HG02610 (cell line): ENCODE measurements around the gene SLC8A1.
A peak's percentile ranks its signal among the peaks of the same experiment; 100 is the strongest.

ENCODE experiments used
- ATAC-seq: cut with Tn5 transposase; IDR thresholded peaks from one replicate; pipeline ENCODE4 v1.9.1; 2021; ENCODE audit warnings: mild to moderate bottlenecking, moderate library complexity; ENCODE audit not compliant: unreplicated experiment

The SLC8A1 gene

DNA sequence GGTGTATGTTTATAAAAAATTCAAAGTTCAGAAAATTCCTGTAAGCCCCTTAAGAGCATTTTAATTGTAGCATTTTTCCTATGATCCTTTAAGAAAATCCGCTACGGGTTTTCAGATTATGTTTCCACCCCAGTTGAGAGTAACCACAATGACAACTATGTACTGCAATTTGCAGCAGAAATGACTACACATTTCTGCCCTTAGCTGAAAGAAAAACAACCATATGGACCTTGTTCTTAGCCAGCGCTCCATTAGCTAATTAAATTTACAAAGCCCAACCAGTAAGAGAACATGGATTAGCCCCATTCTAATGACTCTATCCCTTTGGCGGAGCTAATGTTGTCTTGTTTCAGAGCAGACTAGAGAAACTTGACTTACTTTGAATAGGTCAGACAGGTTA lies 247.6 kb downstream of the SLC8A1 start:
- ATAC-seq = no peak

DNA sequence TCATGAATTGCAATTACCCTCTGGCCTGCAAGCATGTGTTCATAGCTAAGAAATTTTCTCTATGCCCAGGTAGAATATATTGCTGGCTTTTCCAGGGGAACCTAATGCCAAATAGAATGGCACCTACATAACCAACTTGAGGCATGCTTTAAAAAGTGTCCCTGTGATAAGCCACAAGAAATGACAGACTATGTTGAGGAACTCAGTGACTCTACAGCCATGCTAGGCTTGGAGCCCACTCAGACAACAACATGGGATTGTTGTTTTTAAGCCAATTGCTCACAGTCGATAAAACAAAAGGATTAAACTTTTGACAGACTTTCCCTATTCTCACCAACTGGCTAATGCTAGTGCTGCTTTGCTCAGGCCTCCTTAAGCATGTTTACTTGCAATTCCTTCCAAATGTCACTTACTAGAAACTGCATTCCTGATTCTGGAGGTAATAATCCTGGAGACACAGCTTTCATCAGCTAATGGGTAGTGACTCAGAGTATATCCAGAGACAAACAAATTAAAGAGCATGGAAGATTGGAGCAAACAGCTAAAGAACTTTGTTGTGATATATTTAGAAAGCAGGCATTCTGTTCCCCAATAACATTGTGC lies 249.0 kb downstream of the SLC8A1 start:
- ATAC-seq = no peak

DNA sequence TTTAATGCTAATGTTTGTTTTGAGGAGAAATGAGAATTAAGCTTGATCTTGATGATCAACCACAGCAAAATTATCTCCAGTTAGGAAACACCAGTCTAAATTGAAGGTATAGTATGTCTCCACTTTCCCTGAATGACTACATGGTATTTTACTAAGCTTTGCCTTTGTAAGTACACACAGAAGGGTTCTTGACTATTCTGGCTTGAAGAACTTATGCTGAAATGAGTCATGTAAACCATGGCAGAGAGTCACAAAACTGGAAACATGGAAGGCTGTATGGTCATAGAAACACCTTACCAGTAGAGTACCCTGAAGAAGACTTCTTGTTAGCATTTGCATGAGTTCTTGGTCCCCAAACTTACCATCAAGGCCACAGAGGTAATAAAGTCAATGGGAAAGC lies 250.5 kb downstream of the SLC8A1 start:
- ATAC-seq = no peak

DNA sequence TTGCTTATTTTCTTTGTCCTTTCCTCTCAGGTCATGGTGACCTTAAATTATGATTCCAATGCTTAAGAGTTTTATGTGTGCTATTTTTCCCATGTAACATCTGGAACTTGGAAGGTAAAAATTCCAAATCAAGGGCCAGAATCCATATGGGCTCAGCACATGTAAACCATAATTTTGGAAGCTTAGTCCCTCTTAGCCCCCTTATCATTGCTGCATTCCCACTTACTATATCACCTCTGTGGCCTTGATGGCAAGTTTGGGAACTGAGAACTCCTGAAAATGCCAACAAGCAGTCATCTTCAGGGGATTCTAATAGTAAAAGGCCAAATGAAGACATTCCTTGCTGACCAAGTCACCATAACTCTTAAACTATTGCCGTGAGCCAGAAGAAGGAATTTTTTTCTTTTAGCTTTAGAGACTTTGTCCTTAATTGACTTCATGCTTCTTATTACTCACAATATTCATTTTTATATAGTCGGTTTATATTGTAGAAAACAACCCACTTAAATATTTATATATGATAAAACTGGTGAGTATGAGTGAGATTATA lies 251.4 kb downstream of the SLC8A1 start:
- ATAC-seq = no peak

DNA sequence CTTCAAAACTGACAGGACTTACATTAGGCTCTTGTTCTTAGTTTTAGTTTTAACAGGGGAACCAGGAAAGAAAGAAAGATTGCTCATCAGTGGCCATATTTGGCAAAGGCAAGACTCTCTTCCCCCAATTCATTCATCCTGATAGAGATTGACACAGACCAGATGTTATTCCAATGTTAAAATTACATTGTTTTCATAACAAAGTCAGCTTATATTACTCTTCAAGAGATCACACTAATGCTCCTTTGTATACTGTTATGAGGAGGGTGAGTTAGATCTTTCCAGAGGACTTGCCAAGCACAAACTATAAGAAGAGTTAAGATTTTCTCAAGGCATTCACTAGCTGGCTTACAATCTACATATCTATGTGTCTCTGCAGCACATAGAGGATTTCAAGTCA lies 252.1 kb downstream of the SLC8A1 start:
- no peak for ATAC-seq

DNA sequence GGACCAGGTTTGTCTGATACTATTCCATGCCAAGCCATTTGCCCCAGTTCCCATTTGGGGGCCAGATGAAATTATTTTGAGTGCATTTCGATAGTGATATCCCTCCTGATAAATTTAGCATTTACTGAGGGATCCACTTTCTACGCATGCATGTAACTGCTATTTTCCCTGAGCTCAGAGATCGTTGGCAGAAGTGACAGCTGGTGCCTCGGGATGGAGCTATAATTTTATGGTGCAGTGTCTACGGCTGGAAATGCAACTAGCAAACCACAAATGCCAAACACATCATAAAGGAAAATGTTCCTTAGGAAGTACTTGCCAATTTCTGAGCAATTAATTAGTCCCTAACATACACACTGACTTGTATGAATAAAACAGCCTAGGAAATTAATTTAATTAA lies 254.8 kb downstream of the SLC8A1 start:
- ATAC-seq = no peak

DNA sequence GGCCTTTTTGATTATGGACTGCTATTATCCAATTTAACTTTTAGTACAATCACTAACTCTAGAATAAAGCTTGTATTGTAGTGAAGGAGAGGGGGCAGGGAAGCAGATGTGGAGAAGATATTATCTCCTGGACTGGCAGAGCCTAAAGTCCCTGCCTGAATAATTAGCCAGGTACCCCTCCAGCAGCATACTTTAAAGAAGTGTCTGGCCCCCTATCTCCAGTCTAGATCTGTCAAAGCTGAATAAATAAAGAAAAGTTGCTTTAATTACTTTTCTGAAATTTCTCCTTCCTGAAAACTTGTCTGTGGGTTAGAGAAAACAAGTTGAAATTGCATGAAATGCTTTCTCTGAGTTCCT lies 258.2 kb downstream of the SLC8A1 start:
- no peak for ATAC-seq

DNA sequence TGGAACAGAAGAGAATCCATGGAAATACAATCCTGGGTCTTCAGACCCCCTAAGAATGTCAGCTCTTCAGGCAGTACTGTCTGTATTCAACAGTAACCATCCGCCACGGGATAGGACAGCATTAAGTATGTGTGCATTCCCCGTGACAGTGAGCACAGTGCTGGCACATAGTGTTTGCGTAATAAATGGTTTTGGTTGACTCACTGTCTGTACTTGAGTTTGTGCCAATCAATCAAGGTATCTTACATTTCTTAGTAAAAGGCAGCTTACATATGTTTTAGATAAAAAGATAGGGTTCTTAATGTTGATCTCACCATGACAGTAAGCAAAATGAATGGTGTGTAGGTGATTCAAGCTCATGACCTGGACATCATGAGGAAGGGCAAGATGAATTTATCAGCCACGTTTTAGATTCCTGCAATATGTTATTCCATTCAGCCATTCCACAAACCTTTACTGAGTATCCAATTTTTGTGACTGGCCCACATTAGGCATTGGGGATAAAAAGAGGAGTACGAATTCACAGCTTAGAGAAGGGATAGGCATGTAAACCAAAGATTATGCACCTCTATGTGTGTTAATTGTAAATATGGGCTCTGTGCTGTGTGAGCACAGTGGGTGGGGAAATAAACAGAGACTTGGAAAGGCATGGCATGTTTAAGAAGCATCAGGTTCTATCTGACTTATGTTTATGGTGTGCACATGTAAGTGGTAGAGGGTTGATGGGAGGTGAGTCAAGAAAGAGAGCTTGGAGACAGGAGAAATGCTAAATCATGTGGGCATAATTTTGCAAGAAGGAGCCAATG lies 258.8 kb downstream of the SLC8A1 start:
- no peak for ATAC-seq

DNA sequence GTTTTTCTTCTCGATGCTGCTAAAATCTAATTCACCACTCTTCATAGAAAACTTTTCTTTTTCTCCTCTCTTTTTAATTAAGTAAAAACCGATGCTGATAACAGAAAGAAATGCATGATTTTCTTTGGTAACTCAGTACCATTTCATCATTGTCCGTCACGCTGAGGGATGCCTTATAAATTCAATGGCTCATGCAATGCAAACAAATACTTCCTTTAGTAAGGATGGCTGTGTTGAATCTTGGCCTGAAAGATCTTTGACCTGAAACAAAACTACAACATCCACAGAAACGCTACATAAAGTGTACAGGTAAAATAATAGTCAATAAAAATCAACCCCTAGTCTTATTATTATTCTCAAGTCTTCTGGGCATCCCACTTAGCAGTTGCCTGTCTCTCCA lies 261.4 kb downstream of the SLC8A1 start:
- no peak for ATAC-seq

DNA sequence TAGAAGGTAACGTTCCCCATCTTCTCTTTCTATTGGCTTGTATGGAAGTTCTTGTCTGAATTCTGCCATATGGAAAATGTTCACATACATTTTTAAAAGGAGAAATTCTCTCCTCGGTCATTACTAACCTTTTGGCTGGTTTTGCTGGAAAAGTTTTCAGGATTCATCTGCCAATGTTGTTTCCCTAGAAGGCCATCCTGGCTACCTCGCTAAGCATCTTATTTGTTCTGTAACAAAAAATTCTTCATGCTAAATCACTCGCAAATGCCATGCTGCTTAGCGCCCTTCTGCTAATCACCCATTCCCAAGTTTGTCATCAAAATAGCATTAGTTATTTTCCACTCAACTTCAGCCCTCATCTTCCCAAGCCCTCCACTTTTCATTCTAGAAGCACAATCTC lies 262.0 kb downstream of the SLC8A1 start:
- no peak for ATAC-seq

DNA sequence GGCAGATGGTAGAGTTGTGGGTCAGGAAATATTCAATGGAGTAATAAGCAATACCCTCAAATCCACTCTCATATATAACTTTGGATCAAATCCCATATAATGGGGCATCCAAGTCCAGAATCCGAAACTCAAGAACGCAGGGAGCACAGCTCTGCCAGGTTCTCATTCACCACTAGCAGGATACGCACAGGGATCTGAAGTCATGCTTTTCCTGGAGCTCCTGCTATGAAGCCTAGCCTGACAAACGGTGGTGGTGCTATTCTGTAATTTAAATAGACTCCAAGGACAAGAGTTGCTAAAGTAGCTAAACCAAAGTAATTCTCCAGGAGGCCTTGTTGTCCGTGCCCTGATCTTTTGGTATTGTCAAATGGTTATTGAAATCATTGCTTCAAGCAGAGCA lies 264.8 kb downstream of the SLC8A1 start:
- ATAC-seq = no peak

DNA sequence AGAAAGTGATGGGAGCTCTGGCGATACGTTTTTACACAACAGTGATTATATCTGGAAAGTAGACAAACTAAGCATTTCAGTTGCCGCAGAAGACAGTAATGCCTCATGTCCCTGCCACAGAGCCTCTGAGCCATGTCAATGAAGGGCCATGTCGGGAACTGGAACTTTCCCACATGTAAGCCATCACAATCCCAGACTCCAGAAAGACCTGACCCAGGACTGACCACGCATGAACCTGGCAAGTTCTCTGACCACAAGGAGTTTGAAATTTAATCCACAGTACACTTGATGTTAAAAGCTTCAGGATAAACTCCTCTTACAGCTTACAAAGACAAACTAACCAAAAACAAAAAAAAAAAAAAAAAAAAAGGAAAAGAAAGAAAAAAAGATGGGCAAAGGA lies 267.3 kb downstream of the SLC8A1 start:
- no peak for ATAC-seq

DNA sequence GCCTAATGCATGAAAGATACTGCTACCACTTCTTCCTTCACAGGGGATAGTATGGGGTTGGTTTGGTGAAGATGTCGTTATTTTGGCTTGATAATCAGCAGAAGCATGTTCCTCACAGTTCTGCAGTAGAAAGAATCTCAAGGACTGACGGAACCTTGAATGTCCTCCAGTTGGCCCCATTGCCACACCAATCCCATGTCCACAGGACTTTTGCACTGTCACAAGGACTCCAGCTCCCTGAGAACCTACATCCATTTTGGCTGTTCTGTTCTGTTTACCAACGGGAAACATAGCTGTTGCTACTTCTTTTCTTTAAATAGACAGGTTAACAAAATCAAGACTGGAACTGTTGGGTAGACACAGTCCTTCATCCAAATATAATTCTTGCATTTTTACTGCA lies 270.0 kb downstream of the SLC8A1 start:
- no peak for ATAC-seq

DNA sequence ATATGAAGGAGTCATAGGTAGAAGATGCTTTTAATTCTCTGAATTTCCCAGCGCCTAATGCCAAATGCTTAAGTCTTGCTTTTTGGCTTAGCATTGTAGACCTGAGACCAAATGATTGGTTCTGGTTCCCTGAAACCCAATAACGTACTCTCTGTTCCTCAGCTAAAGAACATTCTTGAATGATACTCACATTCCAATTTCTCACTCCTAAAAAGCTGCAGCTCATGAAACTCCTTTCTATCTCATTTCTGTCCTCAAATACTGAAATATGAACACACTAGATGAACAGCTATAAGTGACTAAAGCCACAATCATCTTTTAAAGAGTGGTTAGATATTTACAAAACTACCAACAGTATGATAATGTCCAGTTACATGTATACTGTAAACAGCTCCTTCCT lies 272.1 kb downstream of the SLC8A1 start:
- no peak for ATAC-seq

DNA sequence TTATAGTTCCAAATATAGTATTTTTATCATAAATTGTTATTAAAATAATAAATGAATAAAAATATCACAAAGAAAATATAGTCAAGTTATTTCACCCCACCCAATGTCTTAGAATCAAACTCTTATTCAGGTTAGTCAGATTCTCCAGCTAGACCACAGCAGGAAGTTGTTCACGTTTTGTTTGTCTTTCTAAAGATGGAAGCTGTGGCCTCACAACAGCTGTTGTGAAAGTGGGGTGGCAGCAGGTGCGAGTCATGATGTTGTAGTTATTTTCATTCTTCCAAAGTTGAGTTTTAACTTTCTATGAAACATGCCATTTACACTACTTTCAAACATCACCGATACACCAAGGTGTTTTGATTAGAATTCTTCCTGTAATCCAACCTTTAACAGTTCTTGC lies 272.9 kb downstream of the SLC8A1 start:
- ATAC-seq = peak; percentile 73

DNA sequence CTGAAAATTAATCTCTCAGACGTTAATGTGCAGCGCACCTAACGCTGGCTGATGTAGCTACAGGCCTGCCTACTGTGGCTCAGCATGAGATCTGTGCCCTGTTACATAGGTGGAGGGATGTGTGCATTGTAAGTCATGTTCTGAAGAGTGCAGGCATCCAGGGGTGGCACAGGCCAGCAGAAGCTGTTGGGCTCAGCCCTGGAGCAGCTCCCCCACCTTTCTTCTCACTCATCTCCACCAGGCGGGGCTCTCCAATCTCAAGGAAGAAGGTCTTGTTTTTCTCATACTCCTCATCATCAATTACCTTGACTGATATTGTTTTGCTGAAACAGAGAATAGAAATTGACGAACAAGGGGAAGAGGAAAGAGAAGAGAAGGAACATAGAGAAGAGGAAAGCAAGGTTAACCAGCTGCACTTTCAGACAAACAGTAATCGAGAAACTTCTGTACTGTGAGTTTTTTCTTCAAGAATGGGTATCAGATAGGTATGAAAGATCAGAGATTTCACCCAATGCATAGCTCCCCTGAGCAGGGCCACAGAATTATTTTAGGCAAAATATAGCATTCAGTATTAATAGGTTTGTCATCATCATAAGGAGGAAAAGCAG lies 273.6 kb downstream of the SLC8A1 start:
- no peak for ATAC-seq

DNA sequence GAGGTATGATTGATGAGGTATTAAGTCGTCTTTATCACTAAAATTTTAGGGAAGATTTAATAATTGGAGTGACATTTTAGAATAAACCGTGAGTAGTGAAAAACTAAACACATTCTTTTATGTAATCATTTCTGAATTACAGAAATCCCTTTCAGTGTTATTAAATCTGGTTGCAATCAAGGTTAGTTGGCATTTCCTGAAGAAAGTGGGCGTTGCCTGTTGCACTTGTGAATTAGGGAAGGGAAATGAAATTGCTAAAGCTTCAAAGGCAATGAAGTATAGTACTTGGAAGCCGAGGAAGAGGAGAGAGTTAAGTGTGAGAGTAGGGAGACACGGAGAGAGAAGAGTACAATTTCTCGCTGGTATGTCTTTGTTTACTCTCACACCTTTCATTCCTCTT lies 274.5 kb downstream of the SLC8A1 start:
- ATAC-seq = no peak

DNA sequence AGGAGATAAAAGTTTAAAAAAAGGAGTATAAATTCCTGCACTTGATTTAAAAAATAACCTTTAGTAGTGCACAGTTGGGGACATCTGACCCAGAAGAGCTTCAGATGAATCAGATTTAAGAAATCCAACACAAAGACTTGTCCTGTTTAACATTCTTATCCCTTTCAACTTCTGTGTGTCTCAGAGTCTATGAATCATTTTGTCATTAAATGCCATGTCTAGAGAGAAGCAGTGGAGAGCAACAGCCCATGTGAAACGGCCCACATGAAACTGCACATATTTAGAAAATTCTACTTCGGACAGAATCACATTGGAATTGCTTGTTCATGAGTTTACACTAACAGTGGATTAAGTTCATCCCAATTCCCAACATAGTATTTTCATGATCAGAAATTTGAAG lies 278.6 kb downstream of the SLC8A1 start:
- no peak for ATAC-seq

DNA sequence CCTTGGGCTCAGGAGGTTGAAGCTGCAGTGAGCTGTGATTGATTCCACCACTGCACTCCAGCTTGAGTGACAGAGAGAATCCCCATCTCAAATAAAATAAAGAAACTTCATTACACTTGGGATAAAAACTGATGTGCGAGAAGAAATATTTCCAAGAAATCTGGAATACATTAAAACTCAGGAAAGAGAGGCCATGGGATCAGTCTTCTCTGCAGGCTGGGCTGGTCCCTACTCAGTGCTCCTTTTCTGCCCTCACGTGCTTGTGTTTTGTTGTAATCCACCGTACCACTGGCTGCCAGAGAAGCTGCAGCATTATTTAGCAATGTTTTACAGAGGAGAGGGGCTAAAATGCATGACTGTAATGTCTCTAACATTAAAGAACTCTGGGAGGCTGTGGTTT lies 282.0 kb downstream of the SLC8A1 start:
- ATAC-seq = no peak

DNA sequence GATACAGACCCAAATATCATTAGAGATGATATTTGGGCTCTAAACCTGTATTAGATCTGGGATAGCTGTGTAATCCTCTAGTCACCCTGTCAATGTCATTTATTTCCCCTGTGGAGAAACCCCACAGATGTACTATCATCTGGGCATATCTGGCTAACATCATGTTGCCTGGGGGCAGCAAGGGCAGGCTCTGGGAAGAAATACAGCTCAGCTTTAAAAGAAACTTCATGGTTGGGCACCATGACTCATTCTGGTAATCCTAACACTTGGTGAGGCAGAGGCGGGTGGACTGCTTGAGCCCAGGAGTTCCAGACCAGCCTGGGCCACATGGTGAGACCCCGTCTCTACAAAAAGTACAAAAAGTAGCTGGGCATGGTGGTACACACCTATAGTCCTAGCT lies 282.5 kb downstream of the SLC8A1 start:
- no peak for ATAC-seq

DNA sequence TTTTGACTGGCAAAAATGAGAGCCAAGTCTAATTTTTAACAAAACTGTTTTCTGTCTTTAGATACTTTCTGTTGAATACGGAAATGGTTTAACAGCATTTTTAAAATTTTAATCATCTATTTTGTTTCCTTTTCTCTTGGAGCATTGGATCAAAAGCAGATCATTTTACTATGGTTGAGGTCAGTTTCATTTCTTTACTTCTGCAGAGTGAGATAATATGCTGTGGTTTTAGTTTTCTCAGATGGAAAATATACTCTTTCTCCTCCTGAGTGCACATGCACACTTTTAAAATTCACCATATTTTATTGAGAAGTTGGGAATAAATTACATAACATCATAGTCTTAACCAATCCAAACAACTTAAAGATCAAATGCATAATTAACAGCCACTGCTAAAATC lies 283.3 kb downstream of the SLC8A1 start:
- no peak for ATAC-seq

DNA sequence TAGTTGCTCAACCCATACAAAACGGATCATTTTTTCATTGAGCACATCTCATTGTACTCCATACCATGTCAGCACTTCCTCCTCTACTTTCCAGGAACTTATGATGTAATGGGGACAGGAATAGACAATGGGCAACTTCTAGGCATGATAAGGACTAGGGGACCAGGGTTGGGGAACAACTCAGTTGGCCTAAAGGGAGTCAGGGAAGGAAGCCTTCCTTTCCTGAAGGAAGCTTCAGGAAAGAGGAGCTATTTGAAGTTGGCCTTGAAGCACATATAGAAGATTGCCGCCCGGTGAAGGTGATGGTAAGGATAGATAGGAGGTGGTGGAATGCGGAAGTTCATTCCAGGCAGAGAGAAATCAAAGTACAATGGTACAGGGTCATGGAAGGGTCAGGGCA lies 283.9 kb downstream of the SLC8A1 start:
- no peak for ATAC-seq
